ENCODE measurements around the gene NANOS2.

The NANOS2 gene

GRCh38 chr19:45889210-45889885, 25.2 kb downstream of the NANOS2 start:
- no peak overlapping the region for H3K27ac ChIP-seq

GRCh38 chr19:45887200-45887710, 27.3 kb downstream of the NANOS2 start:
- H3K27ac ChIP-seq: peak overlapping the region; percentile 98
- no peak for TF ChIP-seq CTCF (conservative IDR thresholded peaks at IDR 0.05)

More at GRCh38 chr19:45889210-45889885, 25.2 kb downstream of the NANOS2 start:
- TF ChIP-seq CTCF (conservative IDR thresholded peaks at IDR 0.05): no peak

- TF ChIP-seq CTCF (conservative IDR thresholded peaks at IDR 0.05): no peak
- H3K27ac ChIP-seq: peak overlapping the region; percentile 98
Measured at GRCh38 chr19:45886427-45887199, 28.0 kb downstream of the NANOS2 start.

GRCh38 chr19:45885556-45886426, 28.8 kb downstream of the NANOS2 start, which contains the start of gene IRF2BP1:
Gene IRF2BP1 (minus strand): TSS chr19:45886141. CDS start chr19:45885774, 367 bp downstream.
- TF ChIP-seq CTCF (conservative IDR thresholded peaks at IDR 0.05): peak; percentile 15; the same call in 1 of the 2 replicates
- H3K27ac ChIP-seq: peak within 1 kb of the TSS; percentile 98

- peak overlapping the region; percentile 98 for H3K27ac ChIP-seq
- no peak for TF ChIP-seq CTCF (conservative IDR thresholded peaks at IDR 0.05)
Measured at GRCh38 chr19:45884682-45885555, 29.7 kb downstream of the NANOS2 start.

- no peak for TF ChIP-seq CTCF (conservative IDR thresholded peaks at IDR 0.05)
- H3K27ac ChIP-seq: peak overlapping the region; percentile 98
Measured at GRCh38 chr19:45883881-45884681, 30.5 kb downstream of the NANOS2 start.
